Measurements from ENCODE around the gene GALNT9. TPM values are rescaled to one million over a fixed set of nuclear protein-coding genes. Genes with fewer than 3 reads are reported as not detected.

Gene GALNT9
- total RNA-seq, 2 experiments from 2014 or later = 0.86 to 1.2 TPM

DNA sequence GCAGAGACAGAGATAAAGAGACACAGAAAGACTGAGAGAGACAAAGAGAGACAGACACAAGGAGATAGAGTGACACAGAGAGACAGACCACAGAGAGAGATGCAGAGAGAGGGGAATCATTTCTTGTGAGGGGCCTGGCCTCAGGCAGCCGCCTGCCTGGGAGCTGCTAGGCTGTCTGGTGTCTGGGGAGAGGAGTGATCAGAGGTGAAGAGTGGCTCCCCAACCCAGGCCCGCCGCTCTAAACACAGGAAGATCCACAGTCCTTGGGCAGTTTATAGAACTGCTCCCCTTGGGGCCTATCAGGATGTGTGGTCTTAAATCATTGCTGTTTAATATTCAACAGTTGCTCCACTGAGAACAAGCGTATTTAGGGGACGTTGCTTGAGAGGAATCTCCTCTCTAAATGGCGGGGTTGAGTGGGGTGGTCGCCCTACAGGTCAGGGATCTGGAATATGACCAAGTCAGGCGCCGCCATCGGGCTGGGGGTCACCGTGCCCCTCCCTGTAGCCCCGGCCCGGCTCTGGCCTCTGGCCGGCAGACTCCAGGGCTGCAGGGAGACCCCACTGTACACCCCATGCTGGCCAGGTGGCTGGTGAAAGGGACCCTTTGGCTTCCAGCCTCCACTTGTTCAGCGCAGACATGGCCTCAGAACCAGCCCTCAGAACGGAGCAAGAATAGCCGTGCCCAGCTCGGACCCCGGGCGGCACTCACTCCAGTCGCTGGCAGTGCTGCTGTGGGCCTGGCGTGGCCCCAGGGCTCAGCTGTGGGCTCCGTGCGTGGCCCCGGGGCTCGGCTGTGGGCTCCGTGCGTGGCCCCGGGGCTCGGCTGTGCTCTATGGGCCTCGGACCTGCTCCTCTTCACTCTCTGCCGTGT, 89.4 kb downstream of the GALNT9 start:
- H3K36me3 Mint-ChIP-seq (ENCODE audit: low read depth) = no peaks in the 10 kb centered on the region
- no peak for DNase-seq
- no peaks in the 10 kb centered on the region for H3K27me3 Mint-ChIP-seq (ENCODE audit: low read depth)
- CTCF ChIA-PET = no interaction called here
- H3K9me3 Mint-ChIP-seq = no peaks in the 10 kb centered on the region
- H3K27ac Mint-ChIP-seq = no peak overlapping the region
- intact Hi-C loops (cut with micrococcal nuclease) = no loop called here
- H3K4me3 Mint-ChIP-seq = no peak overlapping the region
- H3K4me1 Mint-ChIP-seq (ENCODE audit: low read depth) = peaks cover 7% of the 10 kb centered on the region

DNA sequence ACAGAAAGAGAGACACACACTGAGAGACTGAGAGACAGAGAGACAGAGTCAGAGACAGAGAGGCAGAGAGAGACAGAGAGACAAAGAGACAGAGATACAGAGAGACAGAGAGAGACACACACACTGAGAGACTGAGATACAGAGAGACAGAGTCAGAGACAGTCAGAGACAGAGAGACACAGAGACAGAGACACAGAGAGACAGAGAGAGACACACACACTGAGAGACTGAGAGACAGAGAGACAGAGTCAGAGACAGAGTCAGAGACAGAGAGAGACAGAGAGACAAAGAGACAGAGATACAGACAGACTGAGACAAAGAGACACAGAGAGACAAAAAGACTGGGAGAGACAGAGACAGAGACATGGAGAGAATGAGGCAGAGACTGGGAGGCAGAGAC, 90.0 kb downstream of the GALNT9 start:
- intact Hi-C loops (cut with micrococcal nuclease) = no loop called here
- H3K36me3 Mint-ChIP-seq (ENCODE audit: low read depth) = no peaks in the 10 kb centered on the region
- CTCF ChIA-PET = no interaction called here
- peaks cover 7% of the 10 kb centered on the region for H3K4me1 Mint-ChIP-seq (ENCODE audit: low read depth)
- H3K27me3 Mint-ChIP-seq (ENCODE audit: low read depth) = no peaks in the 10 kb centered on the region
- no peak for DNase-seq
- no peaks in the 10 kb centered on the region for H3K9me3 Mint-ChIP-seq
- H3K4me3 Mint-ChIP-seq = no peak overlapping the region
- no peak overlapping the region for H3K27ac Mint-ChIP-seq

DNA sequence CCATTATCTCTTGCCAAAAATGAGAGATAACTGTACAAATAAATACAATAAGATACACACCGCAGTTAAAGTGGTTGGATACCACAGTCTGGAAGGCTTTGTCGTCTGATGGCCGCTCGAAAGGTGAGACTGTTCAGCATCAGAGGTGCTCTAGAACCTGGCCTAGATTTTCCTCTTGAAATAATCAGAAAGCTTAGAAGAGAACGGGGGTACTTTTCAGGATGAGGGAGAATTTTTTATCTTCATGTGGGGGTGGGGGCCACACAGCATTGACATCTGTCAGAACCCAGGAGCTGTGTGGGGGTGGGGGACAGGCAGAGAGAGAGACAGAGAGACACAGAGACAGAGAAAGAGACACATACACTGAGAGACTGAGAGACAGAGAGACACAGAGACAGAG, 90.5 kb downstream of the GALNT9 start:
- no peaks in the 10 kb centered on the region for H3K9me3 Mint-ChIP-seq

DNA sequence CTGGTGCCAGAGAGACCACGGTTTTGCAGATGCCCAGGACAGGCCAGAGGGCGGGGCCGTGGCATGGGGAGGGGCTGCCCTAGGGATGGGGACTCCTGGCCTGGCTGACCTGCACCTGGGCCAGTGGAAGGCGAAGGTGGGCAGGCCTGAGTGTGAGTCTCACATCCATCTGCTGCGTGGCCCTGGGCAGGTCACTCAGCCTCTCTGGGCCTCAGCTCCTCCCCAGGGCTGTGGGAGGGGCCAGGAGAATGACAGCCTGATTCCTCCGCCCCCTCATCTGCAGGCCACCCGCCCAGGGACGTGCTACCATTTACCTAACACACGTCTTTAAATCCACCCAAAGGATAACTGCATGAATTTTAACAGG, 90.9 kb downstream of the GALNT9 start:
- no peaks in the 10 kb centered on the region for H3K27me3 Mint-ChIP-seq (ENCODE audit: low read depth)
- CTCF ChIA-PET = no interaction called here
- H3K4me1 Mint-ChIP-seq (ENCODE audit: low read depth) = peaks cover 2% of the 10 kb centered on the region

More for the DNA sequence above, 90.5 kb downstream of the GALNT9 start:
- CTCF ChIA-PET = no interaction called here
- no peak overlapping the region for H3K4me3 Mint-ChIP-seq
- no peaks in the 10 kb centered on the region for H3K36me3 Mint-ChIP-seq (ENCODE audit: low read depth)
- peaks cover 6% of the 10 kb centered on the region for H3K4me1 Mint-ChIP-seq (ENCODE audit: low read depth)
- H3K27me3 Mint-ChIP-seq (ENCODE audit: low read depth) = no peaks in the 10 kb centered on the region
- no peak for DNase-seq
- intact Hi-C loops (cut with micrococcal nuclease) = no loop called here
- H3K27ac Mint-ChIP-seq = no peak overlapping the region

DNA sequence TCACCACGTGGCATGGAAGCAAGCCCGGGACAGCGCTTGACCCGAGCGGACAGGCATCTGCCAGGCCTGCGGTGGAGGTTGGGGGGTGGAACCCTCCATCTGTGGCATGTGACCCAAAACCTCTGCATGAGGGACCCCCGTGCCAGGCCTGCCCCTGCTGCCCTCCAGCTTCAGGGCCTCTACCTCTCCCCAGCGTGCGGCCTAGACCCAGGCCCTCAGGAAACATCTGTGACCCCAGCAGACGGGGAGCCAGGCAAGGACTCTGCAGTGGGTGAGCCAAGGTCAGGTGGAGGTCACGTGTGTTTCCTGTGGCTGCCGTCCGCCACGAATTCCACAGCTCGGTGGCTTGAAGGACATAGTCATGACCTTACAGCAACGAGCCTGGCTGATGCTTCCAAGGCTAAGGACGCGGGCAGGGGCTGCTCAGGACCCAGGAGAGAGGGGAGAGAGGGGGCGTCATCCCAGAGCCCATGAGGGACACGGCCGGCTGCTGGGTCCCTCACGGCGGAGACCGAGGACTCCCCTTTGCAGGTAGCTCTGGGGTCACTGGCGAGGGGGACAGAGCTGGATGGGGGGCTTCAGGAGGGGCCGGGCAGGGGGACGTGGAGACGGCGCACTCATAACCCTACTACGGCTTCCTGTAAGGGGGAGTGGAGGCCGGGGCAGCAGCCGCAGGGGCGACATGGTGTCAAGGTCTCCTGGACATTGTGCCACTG, 91.5 kb downstream of the GALNT9 start:
- no peaks in the 10 kb centered on the region for H3K9me3 Mint-ChIP-seq
- H3K27me3 Mint-ChIP-seq (ENCODE audit: low read depth) = no peaks in the 10 kb centered on the region
- H3K27ac Mint-ChIP-seq = no peak overlapping the region
- no peak overlapping the region for H3K4me3 Mint-ChIP-seq
- CTCF ChIA-PET = no interaction called here
- no peaks in the 10 kb centered on the region for H3K36me3 Mint-ChIP-seq (ENCODE audit: low read depth)
- no peak for DNase-seq
- intact Hi-C loops (cut with micrococcal nuclease) = no loop called here
- H3K4me1 Mint-ChIP-seq (ENCODE audit: low read depth) = no peaks in the 10 kb centered on the region

More for the DNA sequence above, 90.9 kb downstream of the GALNT9 start:
- no peak overlapping the region for H3K27ac Mint-ChIP-seq
- no peak for DNase-seq
- intact Hi-C loops (cut with micrococcal nuclease) = no loop called here
- H3K4me3 Mint-ChIP-seq = no peak overlapping the region
- no peaks in the 10 kb centered on the region for H3K9me3 Mint-ChIP-seq
- no peaks in the 10 kb centered on the region for H3K36me3 Mint-ChIP-seq (ENCODE audit: low read depth)

DNA sequence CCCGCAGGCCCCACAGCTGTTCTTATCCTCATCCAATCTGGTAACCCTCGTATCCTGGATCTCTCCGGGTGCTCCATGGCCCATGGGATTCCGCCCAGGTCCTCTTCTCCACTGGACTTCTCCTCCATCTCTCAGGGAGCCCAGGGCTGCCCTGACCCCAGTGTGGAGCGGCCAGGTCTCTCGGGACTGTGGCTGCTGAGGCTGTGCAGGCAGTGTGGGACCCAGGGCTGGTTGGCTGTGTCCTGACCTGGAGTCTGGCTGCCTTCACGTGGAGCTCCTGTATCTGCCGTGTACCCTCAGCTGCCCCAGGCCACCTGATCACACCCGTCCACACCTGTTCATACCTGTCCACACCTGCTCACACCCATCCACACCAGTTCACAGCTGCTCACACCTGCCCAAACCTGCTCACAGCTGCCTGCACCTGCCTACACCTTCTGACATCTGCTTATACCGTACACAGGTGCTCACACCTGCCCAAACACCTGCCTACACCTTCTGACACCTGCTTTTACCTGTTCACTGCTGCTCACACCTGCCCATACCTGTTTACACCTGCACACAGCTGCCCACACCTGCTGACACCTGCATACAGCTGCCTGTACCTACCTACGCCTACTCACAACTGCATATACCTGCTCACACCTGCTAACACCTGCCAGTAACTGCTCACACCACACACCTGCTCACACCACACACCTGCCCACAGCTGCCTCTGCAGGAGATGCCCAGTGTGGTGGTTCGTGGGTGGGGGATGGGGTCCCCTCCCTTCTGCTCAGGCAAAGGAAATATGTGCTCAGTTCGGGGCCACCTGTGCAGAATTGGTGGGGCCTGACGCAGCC, 92.2 kb downstream of the GALNT9 start:
- intact Hi-C loops (cut with micrococcal nuclease) = no loop called here
- Mint-ChIP-seq H3K9me3 (no peaks in the 10 kb centered on the region), H3K27ac (no peak overlapping the region), H3K36me3 (ENCODE audit: low read depth) (no peaks in the 10 kb centered on the region), H3K27me3 (ENCODE audit: low read depth) (no peaks in the 10 kb centered on the region), H3K4me3 (no peak overlapping the region), H3K4me1 (ENCODE audit: low read depth) (no peaks in the 10 kb centered on the region)
- CTCF ChIA-PET = interaction anchor here (0.6 kb wide), 1 partner anchor 114 kb away, joined by 3 read pairs; no protein-coding TSS in a partner anchor
- no peak for DNase-seq

DNA sequence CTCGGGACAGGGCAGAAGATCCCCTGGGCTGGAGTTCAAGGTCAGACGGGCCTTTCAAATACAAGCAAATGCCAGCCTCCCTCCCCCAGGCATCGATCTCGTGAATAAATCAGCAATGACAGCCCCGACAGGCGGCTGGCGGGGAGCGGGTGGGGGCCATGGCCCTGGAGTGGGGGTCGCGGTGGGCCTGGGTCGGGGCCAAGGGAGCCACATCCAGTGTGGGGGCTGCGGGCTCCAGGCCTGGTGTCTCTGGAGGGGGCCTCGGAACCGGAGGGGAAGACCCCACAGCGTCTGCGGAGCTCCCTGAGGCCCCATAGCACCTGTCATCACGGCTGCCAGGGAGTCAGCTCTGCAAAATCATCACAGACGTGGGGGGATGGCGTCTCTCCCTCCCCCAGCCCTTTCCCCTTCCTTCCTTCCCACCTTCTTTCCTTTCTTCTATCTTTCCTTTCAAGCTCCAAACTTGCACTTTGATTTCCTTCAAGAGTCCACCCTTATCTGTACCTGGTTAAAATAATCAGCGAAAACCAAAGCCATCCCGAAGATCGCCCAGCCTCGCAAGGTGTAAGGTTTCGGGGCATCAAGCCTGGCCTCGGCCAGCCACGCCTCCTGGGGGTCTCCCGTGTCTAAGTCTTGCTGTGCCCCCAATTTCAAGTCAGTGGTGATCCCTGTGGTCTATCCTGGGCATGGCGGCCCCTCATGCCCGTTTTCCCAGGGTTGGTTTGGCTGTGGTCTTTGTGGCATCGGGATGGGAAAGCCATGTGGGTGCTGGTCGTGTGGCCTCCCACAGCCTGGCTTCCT, 93.1 kb downstream of the GALNT9 start:
- no peak overlapping the region for H3K4me3 Mint-ChIP-seq
- CTCF ChIA-PET = interaction anchor here (0.6 kb wide), 1 partner anchor 113 kb away, joined by 3 read pairs; no protein-coding TSS in a partner anchor
- H3K4me1 Mint-ChIP-seq (ENCODE audit: low read depth) = no peaks in the 10 kb centered on the region
- H3K27ac Mint-ChIP-seq = no peak overlapping the region
- no peak for DNase-seq
- no peaks in the 10 kb centered on the region for H3K27me3 Mint-ChIP-seq (ENCODE audit: low read depth)
- H3K36me3 Mint-ChIP-seq (ENCODE audit: low read depth) = no peaks in the 10 kb centered on the region
- intact Hi-C loops (cut with micrococcal nuclease) = no loop called here
- no peaks in the 10 kb centered on the region for H3K9me3 Mint-ChIP-seq

DNA sequence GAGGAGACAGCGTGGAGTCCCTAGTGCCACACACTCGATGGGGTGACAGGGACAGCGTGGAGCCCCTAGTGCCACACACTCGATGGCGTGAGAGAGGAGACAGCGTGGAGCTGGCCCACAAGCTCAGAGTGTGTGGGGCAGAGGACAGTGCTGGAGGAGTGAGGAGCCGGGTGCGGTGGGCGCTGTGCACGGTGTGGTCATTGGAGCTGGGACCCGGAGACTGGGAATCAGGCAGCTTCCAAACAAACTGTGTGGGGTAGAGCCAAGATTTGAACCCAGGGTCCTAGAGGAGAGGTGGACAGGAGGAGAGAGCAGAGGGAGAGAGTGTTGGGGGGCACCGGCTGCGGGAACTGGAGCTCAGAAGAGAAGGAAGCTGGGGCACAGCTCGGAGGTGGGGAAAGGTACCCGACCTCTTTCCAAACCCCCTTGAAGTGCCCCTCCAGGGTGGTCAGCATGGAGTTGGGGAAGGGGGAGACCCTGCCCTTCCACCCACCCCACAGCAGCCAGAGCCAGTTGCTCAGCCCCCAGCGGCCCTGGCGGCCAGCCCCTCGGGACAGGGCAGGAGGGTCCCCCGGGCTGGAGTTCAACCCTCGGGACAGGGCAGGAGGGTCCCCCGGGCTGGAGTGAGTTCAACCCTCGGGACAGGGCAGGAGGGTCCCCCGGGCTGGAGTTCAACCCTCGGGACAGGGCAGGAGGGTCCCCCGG, 94.1 kb downstream of the GALNT9 start:
- no peaks in the 10 kb centered on the region for H3K36me3 Mint-ChIP-seq (ENCODE audit: low read depth)
- H3K9me3 Mint-ChIP-seq = no peaks in the 10 kb centered on the region
- H3K27me3 Mint-ChIP-seq (ENCODE audit: low read depth) = no peaks in the 10 kb centered on the region
- no peak overlapping the region for H3K4me3 Mint-ChIP-seq
- H3K4me1 Mint-ChIP-seq (ENCODE audit: low read depth) = no peaks in the 10 kb centered on the region
- DNase-seq = no peak
- no peak overlapping the region for H3K27ac Mint-ChIP-seq
- intact Hi-C loops (cut with micrococcal nuclease) = no loop called here
- CTCF ChIA-PET = no interaction called here

DNA sequence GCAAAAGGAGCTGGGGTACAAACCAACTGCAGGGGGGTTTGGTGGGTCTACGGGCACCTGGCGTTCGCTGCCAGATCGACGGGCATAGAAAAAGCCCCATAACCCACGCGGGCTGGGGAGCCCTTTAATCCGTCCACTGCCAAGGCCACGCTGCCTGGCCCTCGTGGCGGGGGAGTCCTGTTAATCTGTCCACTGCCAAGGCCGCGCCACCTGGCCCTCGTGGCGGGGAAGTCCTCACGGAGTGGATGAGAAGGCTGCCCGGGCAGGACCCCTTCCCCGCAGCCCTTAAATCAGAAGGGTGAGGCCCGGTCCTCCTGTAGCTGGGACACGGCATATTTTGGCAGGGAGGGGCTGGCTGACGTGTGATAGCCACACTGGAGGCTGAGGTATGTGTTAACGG, 99.0 kb downstream of the GALNT9 start:
- Mint-ChIP-seq H3K27ac (no peak overlapping the region), H3K4me1 (ENCODE audit: low read depth) (no peaks in the 10 kb centered on the region), H3K27me3 (ENCODE audit: low read depth) (peaks cover 3% of the 10 kb centered on the region), H3K9me3 (no peaks in the 10 kb centered on the region), H3K36me3 (ENCODE audit: low read depth) (no peaks in the 10 kb centered on the region), H3K4me3 (no peak overlapping the region)
- CTCF ChIA-PET = no interaction called here
- intact Hi-C loops (cut with micrococcal nuclease) = no loop called here
- no peak for DNase-seq

DNA sequence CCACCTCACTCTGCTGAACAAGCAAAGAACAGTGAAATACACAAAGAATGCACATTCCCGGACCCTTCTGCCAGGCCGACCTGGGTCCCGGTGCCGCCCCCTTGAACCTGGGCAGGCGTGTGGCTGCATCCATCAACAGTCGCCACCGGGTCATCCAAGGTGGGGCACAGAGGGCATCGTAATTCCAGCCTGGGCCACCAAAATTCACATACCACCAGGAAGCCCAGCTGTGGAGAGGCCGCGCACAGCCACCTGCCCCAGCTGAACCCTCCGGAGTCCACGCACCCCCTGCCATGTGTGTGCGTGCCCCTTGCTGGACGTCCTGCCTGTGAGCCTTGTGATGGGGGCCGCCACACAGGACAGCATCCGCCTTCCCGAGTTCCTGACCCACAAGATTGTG, 99.5 kb downstream of the GALNT9 start:
- DNase-seq = no peak
- Mint-ChIP-seq H3K27me3 (ENCODE audit: low read depth) (peaks cover 3% of the 10 kb centered on the region), H3K9me3 (no peaks in the 10 kb centered on the region), H3K36me3 (ENCODE audit: low read depth) (no peaks in the 10 kb centered on the region), H3K4me3 (no peak overlapping the region), H3K4me1 (ENCODE audit: low read depth) (no peaks in the 10 kb centered on the region), H3K27ac (no peak overlapping the region)
- intact Hi-C loops (cut with micrococcal nuclease) = no loop called here
- CTCF ChIA-PET = no interaction called here

DNA sequence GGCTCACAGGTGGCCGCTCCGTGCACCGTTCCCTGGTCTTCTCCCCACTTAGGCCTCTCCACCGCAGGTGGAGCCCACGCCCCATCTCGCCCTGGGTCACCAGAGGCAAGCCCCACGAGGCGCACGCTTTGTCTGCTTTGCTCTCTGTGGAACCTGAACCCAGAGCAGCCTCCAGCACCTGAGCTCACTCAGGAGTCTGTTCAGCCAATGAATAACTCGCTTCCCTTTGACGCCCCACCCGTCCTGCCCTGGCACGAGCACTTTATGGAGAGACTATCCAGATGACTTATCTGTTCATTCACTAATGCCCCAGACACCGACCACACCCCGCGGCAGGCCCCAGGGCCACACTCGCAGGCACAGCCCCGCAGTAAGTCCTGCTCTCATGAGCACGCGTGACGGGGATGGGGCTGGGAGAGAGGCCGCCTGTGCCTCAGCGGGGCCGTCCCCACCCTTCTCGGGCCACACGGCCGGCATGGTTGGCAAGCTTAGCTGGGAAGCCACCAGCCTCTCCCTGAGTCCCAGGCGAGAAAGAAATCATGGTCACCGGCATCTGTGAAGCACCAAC, 100.1 kb downstream of the GALNT9 start:
- Mint-ChIP-seq H3K27me3 (ENCODE audit: low read depth) (peaks cover 3% of the 10 kb centered on the region), H3K36me3 (ENCODE audit: low read depth) (no peaks in the 10 kb centered on the region), H3K4me3 (no peak overlapping the region), H3K27ac (no peak overlapping the region), H3K4me1 (ENCODE audit: low read depth) (no peaks in the 10 kb centered on the region), H3K9me3 (no peaks in the 10 kb centered on the region)
- intact Hi-C loops (cut with micrococcal nuclease) = no loop called here
- no peak for DNase-seq
- CTCF ChIA-PET = no interaction called here
